IMR-90 (cell line): ENCODE results near the gene DPEP1. TPM values are rescaled to one million over a fixed set of nuclear protein-coding genes. Genes with fewer than 3 reads are reported as not detected.

ENCODE experiments used
- ATAC-seq: fragments of 200-7000 bp; cut with Tn5 transposase; 2 replicates; pipeline ENCODE4 v1.9.1; 2020; ENCODE audit warnings: low read depth, mild to moderate bottlenecking, moderate library complexity
- BruUV-seq: library from RNA; stranded (reverse); fragments of 400-500 nt; replicated peaks from 2 replicates; lab custom pipeline; 2021; lab: Mats Ljungman, UMichigan
- CTCF ChIA-PET: fragments of 300-600 bp; formaldehyde crosslinking; extraction: SDS; loops from one replicate; lab custom pipeline; 2021; ENCODE audit warnings: antibody characterized with exemption; lab: Yijun Ruan, JAX
- POLR2A ChIA-PET: fragments of 300-600 bp; sonication (Branson Sonifier 250); formaldehyde crosslinking; loops from one replicate; lab custom pipeline; 2022; ENCODE audit warnings: antibody characterized with exemption; ENCODE audit not compliant: unreplicated experiment; lab: Charles Lee
- DNase-seq: peaks from one replicate; pipeline ENCODE4 v3.0.0; 2013
- H2AFZ ChIP-seq: replicated peaks from 2 replicates; pipeline ENCODE3; 2013; ENCODE audit warnings: low read length, mild to moderate bottlenecking; ENCODE audit not compliant: poor library complexity
- H2AK5ac ChIP-seq: 2 replicates; pipeline ENCODE4 v1.6.1; 2013; ENCODE audit warnings: low read depth, low read length, inconsistent platforms
- H2AK9ac ChIP-seq: replicated peaks from 2 replicates; pipeline ENCODE3; 2013; ENCODE audit warnings: mild to moderate bottlenecking, low read depth, low read length, moderate library complexity; ENCODE audit not compliant: poor library complexity
- H2BK120ac ChIP-seq: 2 replicates; pipeline ENCODE4 v1.6.1; 2013; ENCODE audit warnings: low read depth, low read length, inconsistent platforms
- H2BK15ac ChIP-seq: 3 replicates; pipeline ENCODE4 v1.6.1; 2013; ENCODE audit warnings: low read depth, low read length, inconsistent platforms
- H2BK20ac ChIP-seq: 2 replicates; pipeline ENCODE4 v1.6.1; 2013; ENCODE audit warnings: low read depth, mild to moderate bottlenecking, inconsistent platforms, low read length, moderate library complexity
- H2BK5ac ChIP-seq: 2 replicates; pipeline ENCODE4 v1.6.1; 2013; ENCODE audit warnings: mild to moderate bottlenecking, low read depth, low read length, inconsistent platforms; ENCODE audit not compliant: poor library complexity, severe bottlenecking
- H3K14ac ChIP-seq: replicated peaks from 2 replicates; pipeline ENCODE4 v1.6.1; 2013; ENCODE audit warnings: low read depth, low read length, inconsistent platforms
- H3K18ac ChIP-seq: 2 replicates; pipeline ENCODE4 v1.6.1; 2013; ENCODE audit warnings: low read depth, low read length, control low read depth
- H3K23ac ChIP-seq: 2 replicates; pipeline ENCODE4 v1.6.1; 2013; ENCODE audit warnings: low read depth, low read length, inconsistent platforms
- H3K27ac ChIP-seq: 2 replicates; pipeline ENCODE4 v1.5.1; 2013; ENCODE audit warnings: mild to moderate bottlenecking, control low read depth, low read length; ENCODE audit not compliant: insufficient read depth
- H3K27me3 ChIP-seq: 2 replicates; pipeline ENCODE4 v1.6.1; 2013; ENCODE audit warnings: low read length; ENCODE audit not compliant: control insufficient read depth, insufficient read depth
- H3K36me3 ChIP-seq: 2 replicates; pipeline ENCODE4 v1.6.1; 2013; ENCODE audit warnings: low read length, mixed read lengths; ENCODE audit not compliant: control insufficient read depth, insufficient read depth
- H3K4ac ChIP-seq: 2 replicates; pipeline ENCODE4 v1.6.1; 2013; ENCODE audit warnings: low read depth, low read length, inconsistent platforms
- H3K4me1 ChIP-seq: 2 replicates; pipeline ENCODE4 v1.6.1; 2013; ENCODE audit warnings: low read length, mixed read lengths; ENCODE audit not compliant: control insufficient read depth, insufficient read depth
- H3K4me2 ChIP-seq: 2 replicates; pipeline ENCODE4 v1.6.1; 2013; ENCODE audit warnings: low read depth, mild to moderate bottlenecking, control low read depth, low read length, moderate library complexity
- H3K4me3 ChIP-seq: 2 replicates; pipeline ENCODE4 v1.5.1; 2013; ENCODE audit warnings: low read depth, mild to moderate bottlenecking, control low read depth, low read length, moderate library complexity; ENCODE audit not compliant: insufficient read depth
- H3K56ac ChIP-seq: 2 replicates; pipeline ENCODE4 v1.6.1; 2013; ENCODE audit warnings: low read length, inconsistent platforms; ENCODE audit not compliant: insufficient read depth; ENCODE audit errors: extremely low read depth
- H3K79me1 ChIP-seq, 2 experiments: 2 replicates each; pipeline ENCODE4 v1.6.1; 2013; ENCODE audit warnings: low read length in 2 of 2, inconsistent platforms in 1 of 2, low read depth in 1 of 2
- H3K9ac ChIP-seq: 2 replicates; pipeline ENCODE4 v1.6.1; 2013; ENCODE audit warnings: low read depth, low read length, control low read depth
- H3K9me1 ChIP-seq: 2 replicates; pipeline ENCODE4 v1.6.1; 2013; ENCODE audit warnings: low read length, inconsistent platforms; ENCODE audit not compliant: insufficient read depth
- H3K9me3 ChIP-seq: 2 replicates; pipeline ENCODE4 v1.6.1; 2013; ENCODE audit warnings: low read length; ENCODE audit not compliant: control insufficient read depth, insufficient read depth
- H4K20me1 ChIP-seq: 2 replicates; pipeline ENCODE4 v1.6.1; 2013; ENCODE audit warnings: low read length, inconsistent platforms; ENCODE audit not compliant: insufficient read depth
- H4K5ac ChIP-seq: 2 replicates; pipeline ENCODE4 v1.6.1; 2013; ENCODE audit warnings: mild to moderate bottlenecking, low read depth, low read length, control low read depth
- H4K8ac ChIP-seq, 2 experiments: 2 replicates each; pipeline ENCODE4 v1.6.1; 2013; ENCODE audit warnings: low read depth in 2 of 2, low read length in 2 of 2, control low read depth in 1 of 2, inconsistent platforms in 1 of 2
- H4K91ac ChIP-seq: 2 replicates; pipeline ENCODE4 v1.6.1; 2013; ENCODE audit warnings: low read depth, low read length, inconsistent platforms; ENCODE audit not compliant: insufficient read depth
- BHLHE40 ChIP-seq: fragments of 150-350 bp; IDR thresholded peaks from 2 replicates; pipeline ENCODE4 v1.6.1; 2016; ENCODE audit warnings: mild to moderate bottlenecking, low read depth, low read length
- CEBPB ChIP-seq: IDR thresholded peaks from 2 replicates; pipeline ENCODE4 v1.6.1; 2012; ENCODE audit warnings: low read depth, low read length, improper control_type of control experiment
- CHD1 ChIP-seq: IDR thresholded peaks from 2 replicates; pipeline ENCODE4 v1.6.1; 2012; ENCODE audit warnings: low read depth, low read length, improper control_type of control experiment
- CTCF ChIP-seq: conservative IDR thresholded peaks from 2 replicates; pipeline ENCODE4 v1.5.1; 2012; ENCODE audit warnings: mild to moderate bottlenecking, low read depth, low read length, improper control_type of control experiment
- ELK1 ChIP-seq: fragments of 150-350 bp; IDR thresholded peaks from 2 replicates; pipeline ENCODE4 v1.6.1; 2016; ENCODE audit warnings: low read depth, mild to moderate bottlenecking, low read length, moderate library complexity, borderline replicate concordance
- FOS ChIP-seq: fragments of 150-350 bp; IDR thresholded peaks from 2 replicates; pipeline ENCODE4 v1.6.1; 2016; ENCODE audit warnings: low read depth, low read length
- MAFK ChIP-seq: IDR thresholded peaks from 2 replicates; pipeline ENCODE4 v1.6.1; 2012; ENCODE audit warnings: low read depth, low read length, improper control_type of control experiment
- MAZ ChIP-seq: IDR thresholded peaks from 2 replicates; pipeline ENCODE4 v1.6.1; 2012; ENCODE audit warnings: low read depth, mild to moderate bottlenecking, low read length, improper control_type of control experiment, moderate library complexity, borderline replicate concordance
- MXI1 ChIP-seq: IDR thresholded peaks from 2 replicates; pipeline ENCODE4 v1.6.1; 2012; ENCODE audit warnings: low read depth, mild to moderate bottlenecking, low read length, moderate library complexity, borderline replicate concordance
- NFE2L2 ChIP-seq: fragments of 150-350 bp; IDR thresholded peaks from 2 replicates; pipeline ENCODE4 v1.6.1; 2016; ENCODE audit warnings: low read depth, mild to moderate bottlenecking, low read length
- POLR2A ChIP-seq: IDR thresholded peaks from 2 replicates; pipeline ENCODE4 v1.6.1; 2012; ENCODE audit warnings: mild to moderate bottlenecking, low read depth, low read length
- RAD21 ChIP-seq: IDR thresholded peaks from 2 replicates; pipeline ENCODE4 v1.6.1; 2012; ENCODE audit warnings: low read length, improper control_type of control experiment
- RCOR1 ChIP-seq: IDR thresholded peaks from 2 replicates; pipeline ENCODE4 v1.6.1; 2012; ENCODE audit warnings: mild to moderate bottlenecking, low read length, improper control_type of control experiment; ENCODE audit not compliant: insufficient replicate concordance
- RFX5 ChIP-seq: IDR thresholded peaks from 2 replicates; pipeline ENCODE4 v1.8.0; 2012; ENCODE audit warnings: low read depth, mild to moderate bottlenecking, low read length, moderate library complexity
- SMC3 ChIP-seq: fragments of 150-350 bp; IDR thresholded peaks from 2 replicates; pipeline ENCODE4 v1.6.1; 2016; ENCODE audit warnings: low read depth, mild to moderate bottlenecking, antibody characterized with exemption, low read length, moderate library complexity
- USF2 ChIP-seq: fragments of 150-350 bp; IDR thresholded peaks from 2 replicates; pipeline ENCODE4 v1.6.1; 2017; ENCODE audit warnings: mild to moderate bottlenecking, antibody characterized with exemption, low read length, low read depth
- WGBS, 2 experiments: methylation state at CpG; one replicate each; pipeline versions ENCODE4 v1.1.5 to v1.1.7; 2013; ENCODE audit warnings: missing lambda C conversion rate in 2 of 2; ENCODE audit not compliant: insufficient read length in 1 of 2; ENCODE audit errors: extremely low coverage in 2 of 2; 5-methylcytosine and 5-hydroxymethylcytosine counted together
- dilution Hi-C: fragments of 300-500 bp; cut with HindIII; formaldehyde crosslinking; loops from one replicate; pipeline ENCODE4 v1.14.3; 2018; ENCODE audit warnings: low sequenced_read_pairs; ENCODE audit not compliant: unreplicated experiment
- in situ Hi-C: fragments of 300-500 bp; cut with MboI; formaldehyde crosslinking; loops from 3 replicates; pipeline ENCODE4 v1.14.3; 2019; ENCODE audit warnings: low sequenced_read_pairs, inconsistent platforms, mixed read lengths
- intact Hi-C: fragments of 100-400 bp; cut with micrococcal nuclease; formaldehyde crosslinking; loops from 2 replicates; pipeline ENCODE4 v1.10.0; 2022
- polyA plus RNA-seq, 3 experiments: library from polyadenylated mRNA; depleted of rRNA; stranded (reverse); fragments of >200 nt; gene quantifications; 2 replicates each; pipeline ENCODE4 v1.2.3, GENCODE V29; 2012; ENCODE audit warnings: low replicate concordance in 1 of 3
- total RNA-seq: library from RNA; depleted of rRNA; stranded (reverse); fragments of >200 nt; gene quantifications from 2 replicates; pipeline ENCODE4 v1.2.3, GENCODE V29; 2012

DPEP1 gene
- total and polyA plus RNA-seq, 2 of the 4 experiments (the other 2 are of a cell fraction) = not detected

GRCh38 chr16:89604764-89605163 is 8.7 kb upstream of the DPEP1 start:
- H3K14ac ChIP-seq = no peak overlapping the region
- in situ Hi-C loops = no loop called here
- TF ChIP-seq POLR2A (no peak), SMC3 (no peak), MAFK (no peak), MXI1 (no peak), NFE2L2 (no peak), MAZ (no peak), RAD21 (no peak), CTCF (no peak), ELK1 (no peak), FOS (no peak), RFX5 (no peak), BHLHE40 (no peak), CHD1 (no peak), USF2 (no peak), CEBPB (no peak), RCOR1 (no peak)
- intact Hi-C loops = no loop called here
- no peak for DNase-seq
- H3K4me3 ChIP-seq = no peak overlapping the region
- no peak overlapping the region for H2BK20ac ChIP-seq
- CTCF ChIA-PET = no interaction called here
- POLR2A ChIA-PET = no interaction called here
- peak overlapping the region; percentile 37; the same call in 1 of the 2 replicates for H2AK5ac ChIP-seq
- H2AFZ ChIP-seq = no peak overlapping the region
- peaks cover 4% of the 10 kb centered on the region; the same call in 1 of the 2 replicates for H3K27me3 ChIP-seq
- H3K27ac ChIP-seq = no peak overlapping the region
- dilution Hi-C loops = no loop called here
- no peaks in the 10 kb centered on the region for H3K36me3 ChIP-seq
- no peak overlapping the region for H4K8ac ChIP-seq
- no peak overlapping the region for H3K23ac ChIP-seq
- H3K18ac ChIP-seq = no peak overlapping the region
- H3K9ac ChIP-seq = no peak overlapping the region
- peaks cover 8% of the 10 kb centered on the region for H3K9me1 ChIP-seq
- H3K4me2 ChIP-seq = no peak overlapping the region
- no peak overlapping the region for H3K4ac ChIP-seq
- peaks cover 12% of the 10 kb centered on the region for H3K4me1 ChIP-seq
- 78% methylated on average over 6 of the region's 16 CpGs; no CpG with 5 or more reads in 1 of the 2 experiments for WGBS, 2 experiments
- H2BK120ac ChIP-seq = no peak overlapping the region
- H4K20me1 ChIP-seq = peaks cover 15% of the 10 kb centered on the region
- no peaks in the 10 kb centered on the region for H3K9me3 ChIP-seq
- no peak for ATAC-seq
- no TSS peak for BruUV-seq
- H2BK15ac ChIP-seq = no peak overlapping the region
- no peak overlapping the region for H4K91ac ChIP-seq
- no peak overlapping the region for H4K5ac ChIP-seq
- peak overlapping the region; percentile 42 for H2AK9ac ChIP-seq
- H2BK5ac ChIP-seq = no peak overlapping the region
- no peaks in the 10 kb centered on the region for H3K79me1 ChIP-seq
- H3K56ac ChIP-seq = no peak overlapping the region
